GM19455 (cell line): ENCODE data around the gene CCDC177.

ENCODE experiments used
- ATAC-seq: cut with Tn5 transposase; IDR thresholded peaks from one replicate; pipeline ENCODE4 v1.9.1; 2021; ENCODE audit not compliant: unreplicated experiment

Gene CCDC177

GRCh38 chr14:69574263-69574953, at the start of gene CCDC177:
TSS of gene CCDC177 (minus strand) at chr14:69574871. CDS start at chr14:69573622, 1,249 bp downstream.
- ATAC-seq: no peak

- no peak for ATAC-seq
Measured at GRCh38 chr14:69624136-69624535, 49.5 kb upstream of the CCDC177 start.

GRCh38 chr14:69620981-69621380, 46.3 kb upstream of the CCDC177 start:
- ATAC-seq: no peak

GRCh38 chr14:69620211-69620611, 45.5 kb upstream of the CCDC177 start:
- no peak for ATAC-seq

GRCh38 chr14:69619012-69619411, 44.3 kb upstream of the CCDC177 start:
- ATAC-seq: no peak

- ATAC-seq: no peak
Measured at GRCh38 chr14:69617796-69618195, 43.1 kb upstream of the CCDC177 start.

- ATAC-seq: no peak
Measured at GRCh38 chr14:69616408-69616773, 41.7 kb upstream of the CCDC177 start.

GRCh38 chr14:69615496-69616407, 41.1 kb upstream of the CCDC177 start:
- peak; percentile 49 for ATAC-seq

GRCh38 chr14:69615121-69615495, 40.4 kb upstream of the CCDC177 start:
- ATAC-seq: no peak

GRCh38 chr14:69614592-69614991, 39.9 kb upstream of the CCDC177 start:
- ATAC-seq: no peak

GRCh38 chr14:69613312-69614073, 38.8 kb upstream of the CCDC177 start:
- ATAC-seq: no peak

GRCh38 chr14:69612783-69613130, 38.1 kb upstream of the CCDC177 start:
- ATAC-seq: no peak

- ATAC-seq: peak; percentile 7
Measured at GRCh38 chr14:69612014-69612782, 37.5 kb upstream of the CCDC177 start.

- peak; percentile 57 for ATAC-seq
Measured at GRCh38 chr14:69611172-69612013, 36.7 kb upstream of the CCDC177 start, which contains the start of gene SUSD6. TSS of gene SUSD6 (plus strand) at chr14:69611596. CDS start at chr14:69658593, 46,997 bp downstream.

- no peak for ATAC-seq
Measured at GRCh38 chr14:69610874-69611171, 36.2 kb upstream of the CCDC177 start.

GRCh38 chr14:69610020-69610873, 35.6 kb upstream of the CCDC177 start:
- ATAC-seq: no peak

GRCh38 chr14:69606258-69607184, 31.9 kb upstream of the CCDC177 start:
- no peak for ATAC-seq

GRCh38 chr14:69605738-69606137, 31.1 kb upstream of the CCDC177 start:
- ATAC-seq: no peak
